Uterus (tissue), 4 donors: ENCODE results near the gene SPTLC1. TPM values are rescaled to one million over a fixed set of nuclear protein-coding genes. Genes with fewer than 3 reads are reported as not detected.

ENCODE experiments used
- DNase-seq, 2 donors: peaks; one replicate each; pipeline ENCODE4 v3.0.0-alpha.2; 2019 to 2020
- H3K27ac ChIP-seq, 2 donors: fragments of 200-600 bp; sonication (generic); 1 replicate in 1 of 2; 2 replicates in 1 of 2; pipeline ENCODE4 v1.5.1; 2016 to 2018
- H3K27me3 ChIP-seq, 2 donors: fragments of 200-600 bp; sonication (generic); one replicate each; pipeline ENCODE4 v1.5.1; 2018 to 2019; ENCODE audit warnings: control low read depth in 1 of 2
- H3K36me3 ChIP-seq, 2 donors: fragments of 200-600 bp; sonication (generic); one replicate each; pipeline ENCODE4 v1.5.1; 2019; ENCODE audit warnings: control low read depth in 1 of 2
- H3K4me1 ChIP-seq, 2 donors: fragments of 200-600 bp; sonication (generic); one replicate each; pipeline ENCODE4 v1.5.1; 2018 to 2019; ENCODE audit warnings: control low read depth in 1 of 2
- H3K4me3 ChIP-seq, 2 donors: fragments of 200-600 bp; sonication (generic); 1 replicate in 1 of 2; 2 replicates in 1 of 2; pipeline ENCODE4 v1.5.1; 2018 to 2019; ENCODE audit warnings: mild to moderate bottlenecking in 1 of 2
- H3K9me3 ChIP-seq, 2 donors: fragments of 200-600 bp; sonication (generic); one replicate each; pipeline ENCODE4 v1.5.1; 2019; ENCODE audit warnings: control low read depth in 1 of 2
- CTCF ChIP-seq, 4 experiments: fragments of 200-600 bp in 2 of 4; fragments of 450-650 bp in 2 of 4; sonication (generic) in 2 of 4; IDR thresholded peaks; one replicate each; pipeline ENCODE4 v1.5.1; 2016 to 2019; ENCODE audit warnings: antibody characterized with exemption in 4 of 4, mild to moderate bottlenecking in 2 of 4, moderate library complexity in 1 of 4
- POLR2A ChIP-seq, 2 donors: fragments of 450-650 bp; IDR thresholded peaks; one replicate each; pipeline ENCODE4 v1.6.1; 2016; ENCODE audit warnings: antibody characterized with exemption in 2 of 2, mild to moderate bottlenecking in 1 of 2, moderate library complexity in 1 of 2
- intact Hi-C: fragments of 100-400 bp; cut with DNase I; formaldehyde crosslinking; loops from one replicate; pipeline ENCODE4 v1.15.1; 2023; ENCODE audit warnings: low total_unique reads
- total RNA-seq, 4 donors: library from RNA; depleted of rRNA in 3 of 4; stranded (reverse); fragments of >200 nt in 3 of 4; gene quantifications; one replicate each; pipeline versions ENCODE4 v1.1.0 to v1.2.4, GENCODE V29; 2014 to 2023
- donor health status: DM: yes; HTN: yes; CAD: no.

Gene SPTLC1
- total RNA-seq, 4 donors from 2014 or later, result 42.9 to 153 (median 70.8) TPM

- Histone ChIP-seq H3K4me1 (peaks cover 0 to 5% of the 10 kb centered on the region in 2 donors), H3K27ac (no peak overlapping the region), H3K36me3 (no peaks in the 10 kb centered on the region), H3K9me3 (peaks cover 0 to 8% of the 10 kb centered on the region in 2 donors), H3K27me3 (no peaks in the 10 kb centered on the region), H3K4me3 (no peak overlapping the region)
- intact Hi-C loops, result no loop called here
- no peak for TF ChIP-seq POLR2A (IDR thresholded peaks at IDR 0.05)
- TF ChIP-seq CTCF (IDR thresholded peaks at IDR 0.05), result no peak
- no peak for DNase-seq
These were observed 50.5 kb downstream of the SPTLC1 start for GRCh38 chr9:92064711-92065110.

- intact Hi-C loops, result no loop called here
- no peaks in the 10 kb centered on the region for H3K36me3 ChIP-seq
- H3K27ac ChIP-seq, result no peak overlapping the region
- H3K4me1 ChIP-seq, result peaks cover 0 to 5% of the 10 kb centered on the region in 2 donors
- no peak for DNase-seq
- no peak for TF ChIP-seq CTCF (IDR thresholded peaks at IDR 0.05)
- no peak for TF ChIP-seq POLR2A (IDR thresholded peaks at IDR 0.05)
- no peak overlapping the region for H3K4me3 ChIP-seq
- H3K27me3 ChIP-seq, result no peaks in the 10 kb centered on the region
- H3K9me3 ChIP-seq, result peaks cover 0 to 8% of the 10 kb centered on the region in 2 donors
These were observed 54.0 kb downstream of the SPTLC1 start for GRCh38 chr9:92061184-92061583.

GRCh38 chr9:92059661-92060060, 55.6 kb downstream of the SPTLC1 start:
- no peak overlapping the region for H3K27ac ChIP-seq
- TF ChIP-seq CTCF (IDR thresholded peaks at IDR 0.05) (no peak), POLR2A (IDR thresholded peaks at IDR 0.05) (no peak)
- H3K4me3 ChIP-seq, result no peak overlapping the region
- intact Hi-C loops, result no loop called here
- no peaks in the 10 kb centered on the region for H3K27me3 ChIP-seq
- peaks cover 0 to 8% of the 10 kb centered on the region in 2 donors for H3K9me3 ChIP-seq
- no peaks in the 10 kb centered on the region for H3K4me1 ChIP-seq
- no peak for DNase-seq
- no peaks in the 10 kb centered on the region for H3K36me3 ChIP-seq

- Histone ChIP-seq H3K9me3 (peaks cover 0 to 8% of the 10 kb centered on the region in 2 donors), H3K27ac (no peak overlapping the region), H3K36me3 (no peaks in the 10 kb centered on the region), H3K4me3 (no peak overlapping the region), H3K27me3 (no peaks in the 10 kb centered on the region), H3K4me1 (no peaks in the 10 kb centered on the region)
- DNase-seq, result no peak
- TF ChIP-seq CTCF (IDR thresholded peaks at IDR 0.05) (no peak), POLR2A (IDR thresholded peaks at IDR 0.05) (no peak)
- intact Hi-C loops, result no loop called here
These were observed 56.3 kb downstream of the SPTLC1 start for GRCh38 chr9:92058723-92059444.

- no peaks in the 10 kb centered on the region for H3K36me3 ChIP-seq
- no peak overlapping the region for H3K27ac ChIP-seq
- DNase-seq, result no peak
- intact Hi-C loops, result no loop called here
- no peaks in the 10 kb centered on the region for H3K27me3 ChIP-seq
- H3K4me1 ChIP-seq, result no peaks in the 10 kb centered on the region
- TF ChIP-seq CTCF (IDR thresholded peaks at IDR 0.05) (no peak), POLR2A (IDR thresholded peaks at IDR 0.05) (no peak)
- no peak overlapping the region for H3K4me3 ChIP-seq
- H3K9me3 ChIP-seq, result peaks cover 0 to 8% of the 10 kb centered on the region in 2 donors
These were observed 57.2 kb downstream of the SPTLC1 start for GRCh38 chr9:92058026-92058425.
